SK-N-SH (cell line): ENCODE results near the gene EZR. TPM values are rescaled to one million over a fixed set of nuclear protein-coding genes. Genes with fewer than 3 reads are reported as not detected.

ENCODE experiments used
- CTCF ChIA-PET: fragments of 300-600, 350-600 bp; formaldehyde crosslinking; extraction: SDS; loops from one replicate; lab custom pipeline; 2021; lab: Yijun Ruan, JAX
- POLR2A ChIA-PET: fragments of 350-600 bp; sonication (Branson Sonifier 250); formaldehyde crosslinking; extraction: SDS; loops from one replicate; lab custom pipeline; 2020; ENCODE audit warnings: antibody characterized with exemption, inconsistent platforms; lab: Yijun Ruan, JAX
- DNase-seq: peaks from one replicate; pipeline ENCODE4 v3.0.0; 2012
- H2AFZ ChIP-seq: fragments of 200-600 bp; sonication (generic); 2 replicates; pipeline ENCODE4 v1.8.1; 2016; ENCODE audit warnings: antibody characterized with exemption, mild to moderate bottlenecking, low read depth
- H3F3A ChIP-seq: fragments of 200-600 bp; sonication (generic); replicated peaks from 2 replicates; pipeline ENCODE3; 2016; ENCODE audit warnings: antibody characterized with exemption, mild to moderate bottlenecking; ENCODE audit not compliant: insufficient read depth
- H3K27ac ChIP-seq, 2 experiments: fragments of 200-500 bp in 1 of 2; fragments of 200-600 bp in 1 of 2; sonication (Bioruptor generic) in 1 of 2; sonication (generic), shearing (Covaris generic) in 1 of 2; 2 replicates each; pipeline versions ENCODE4 v1.5.1 to v1.6.1; 2014 to 2016; ENCODE audit warnings: low read depth in 2 of 2, inconsistent platforms in 1 of 2, low read length in 1 of 2, mild to moderate bottlenecking in 1 of 2, mixed read lengths in 1 of 2
- H3K27me3 ChIP-seq: fragments of 200-600 bp; sonication (generic), shearing (Covaris generic); 2 replicates; pipeline ENCODE4 v1.6.1; 2016; ENCODE audit warnings: mixed run types; ENCODE audit not compliant: insufficient read depth
- H3K36me3 ChIP-seq, 2 experiments: fragments of 200-500 bp in 1 of 2; fragments of 200-600 bp in 1 of 2; sonication (Bioruptor generic) in 1 of 2; sonication (generic) in 1 of 2; replicated peaks in 1 of 2; 2 replicates each; pipeline versions ENCODE3 to v1.5.1; 2014 to 2016; ENCODE audit warnings: low read length in 1 of 2, mild to moderate bottlenecking in 1 of 2; ENCODE audit not compliant: insufficient read depth in 2 of 2, control insufficient read depth in 1 of 2
- H3K4me1 ChIP-seq, 2 experiments: fragments of 200-500 bp in 1 of 2; fragments of 200-600 bp in 1 of 2; sonication (Bioruptor generic) in 1 of 2; sonication (generic), shearing (Covaris generic) in 1 of 2; 2 replicates each; pipeline versions ENCODE4 v1.5.1 to v1.6.1; 2014 to 2016; ENCODE audit warnings: low read depth in 1 of 2, low read length in 1 of 2, mixed run types in 1 of 2; ENCODE audit not compliant: insufficient read depth in 2 of 2, control insufficient read depth in 1 of 2
- H3K4me2 ChIP-seq: fragments of 200-600 bp; sonication (generic), shearing (Covaris generic); 2 replicates; pipeline ENCODE4 v1.6.1; 2017; ENCODE audit warnings: mixed run types
- H3K4me3 ChIP-seq, 2 experiments: fragments of 200-500 bp in 1 of 2; fragments of 200-600 bp in 1 of 2; sonication (Bioruptor generic) in 1 of 2; sonication (generic), shearing (Covaris generic) in 1 of 2; 2 replicates each; pipeline versions ENCODE4 v1.5.1 to v1.8.1; 2014 to 2016; ENCODE audit warnings: low read depth in 2 of 2, inconsistent platforms in 1 of 2, low read length in 1 of 2, mild to moderate bottlenecking in 1 of 2, mixed read lengths in 1 of 2, moderate library complexity in 1 of 2
- H3K79me2 ChIP-seq: fragments of 200-600 bp; sonication (generic); 2 replicates; pipeline ENCODE4 v1.8.1; 2017; ENCODE audit warnings: mild to moderate bottlenecking; ENCODE audit not compliant: insufficient read depth
- H3K9ac ChIP-seq: fragments of 200-600 bp; sonication (generic); 2 replicates; pipeline ENCODE4 v1.6.1; 2017; ENCODE audit warnings: mixed run types
- H3K9me2 ChIP-seq: fragments of 200-600 bp; sonication (generic); 2 replicates; pipeline ENCODE4 v1.6.1; 2017; ENCODE audit warnings: mixed run types
- H3K9me3 ChIP-seq: fragments of 200-600 bp; sonication (generic); 2 replicates; pipeline ENCODE4 v1.6.1; 2017; ENCODE audit warnings: mixed run types, mild to moderate bottlenecking, moderate library complexity
- H4K20me1 ChIP-seq: fragments of 200-600 bp; sonication (generic); 2 replicates; pipeline ENCODE4 v1.6.1; 2017; ENCODE audit warnings: mild to moderate bottlenecking, mixed run types; ENCODE audit not compliant: insufficient read depth
- CHD2 ChIP-seq: fragments of 150-350 bp; IDR thresholded peaks from 2 replicates; pipeline ENCODE4 v1.6.1; 2018; ENCODE audit warnings: low read length; ENCODE audit not compliant: partially characterized antibody
- CTCF ChIP-seq: fragments of 200-600 bp; sonication (generic); IDR thresholded peaks from 2 replicates; pipeline ENCODE4 v1.6.1; 2017; ENCODE audit warnings: antibody characterized with exemption, mild to moderate bottlenecking, moderate library complexity
- ELF1 ChIP-seq: IDR thresholded peaks from 2 replicates; pipeline ENCODE4 v1.4.0; 2012
- EP300 ChIP-seq, 2 experiments: IDR thresholded peaks; 2 replicates each; pipeline versions ENCODE4 v1.4.0 to v1.6.1; 2012; ENCODE audit warnings: borderline replicate concordance in 1 of 2, low read depth in 1 of 2, low read length in 1 of 2
- EZH2phosphoT487 ChIP-seq: fragments of 200-600 bp; sonication (generic); IDR thresholded peaks from 2 replicates; pipeline ENCODE4 v1.6.1; 2017; ENCODE audit warnings: low read depth, mixed run types, mild to moderate bottlenecking, antibody characterized with exemption, moderate library complexity, borderline replicate concordance
- FOSL2 ChIP-seq: IDR thresholded peaks from 2 replicates; pipeline ENCODE4 v1.4.0; 2012; ENCODE audit warnings: low read depth, mild to moderate bottlenecking, moderate library complexity, borderline replicate concordance
- GATA2 ChIP-seq: sonication (generic); formaldehyde crosslinking; IDR thresholded peaks from 2 replicates; pipeline ENCODE4 v1.5.0; 2020; ENCODE audit warnings: mild to moderate bottlenecking, missing genetic modification reagents
- MAX ChIP-seq: IDR thresholded peaks from 2 replicates; pipeline ENCODE4 v1.4.0; 2012; ENCODE audit warnings: low read depth
- MEF2A ChIP-seq: IDR thresholded peaks from 2 replicates; pipeline ENCODE4 v1.4.0; 2012; ENCODE audit warnings: low read depth, borderline replicate concordance
- NFIC ChIP-seq: IDR thresholded peaks from 2 replicates; pipeline ENCODE4 v1.4.0; 2012; ENCODE audit warnings: borderline replicate concordance
- NRF1 ChIP-seq: IDR thresholded peaks from 2 replicates; pipeline ENCODE4 v1.6.1; 2012; ENCODE audit warnings: low read depth, mild to moderate bottlenecking, low read length
- POLR2AphosphoS5 ChIP-seq: IDR thresholded peaks from 2 replicates; pipeline ENCODE4 v1.6.1; 2012; ENCODE audit warnings: low read depth, low read length
- RAD21 ChIP-seq: IDR thresholded peaks from 2 replicates; pipeline ENCODE4 v1.6.1; 2012; ENCODE audit warnings: mild to moderate bottlenecking, low read length
- RCOR1 ChIP-seq: fragments of 150-350 bp; IDR thresholded peaks from 2 replicates; pipeline ENCODE4 v1.6.1; 2017; ENCODE audit warnings: antibody characterized with exemption, low read length
- REST ChIP-seq: IDR thresholded peaks from 2 replicates; pipeline ENCODE4 v1.6.1; 2012; ENCODE audit warnings: mild to moderate bottlenecking, low read depth, low read length, moderate library complexity
- RFX5 ChIP-seq: IDR thresholded peaks from 2 replicates; pipeline ENCODE4 v1.6.1; 2012; ENCODE audit warnings: mild to moderate bottlenecking, improper control_type of control experiment, low read length
- RXRA ChIP-seq: IDR thresholded peaks from 2 replicates; pipeline ENCODE4 v1.4.0; 2012; ENCODE audit warnings: low read depth, mild to moderate bottlenecking, borderline replicate concordance
- TAF1 ChIP-seq: IDR thresholded peaks from 2 replicates; pipeline ENCODE4 v1.6.1; 2012; ENCODE audit warnings: low read depth, mild to moderate bottlenecking, low read length, moderate library complexity, borderline replicate concordance
- TCF12 ChIP-seq: IDR thresholded peaks from 2 replicates; pipeline ENCODE4 v1.4.0; 2012
- USF1 ChIP-seq: IDR thresholded peaks from 2 replicates; pipeline ENCODE4 v1.4.0; 2012; ENCODE audit warnings: low read depth, borderline replicate concordance
- WGBS: methylation state at CpG from one replicate; pipeline ENCODE4 v1.1.6; 2017; ENCODE audit warnings: low lambda C conversion rate; 5-methylcytosine and 5-hydroxymethylcytosine counted together
- polyA plus RNA-seq, 3 experiments: library from polyadenylated mRNA; depleted of rRNA; stranded (reverse); fragments of >200 nt; gene quantifications; 2 replicates each; pipeline ENCODE4 v1.2.3, GENCODE V29; 2012

Gene EZR
- polyA plus RNA-seq, 1 of the 3 experiments (the other 2 are of a cell fraction), result 92.0 TPM

GRCh38 chr6:158758941-158759479, 60.2 kb downstream of the EZR start:
- TF ChIP-seq CHD2 (no peak), RFX5 (no peak), TAF1 (no peak), POLR2AphosphoS5 (no peak), RAD21 (no peak), NRF1 (no peak), RCOR1 (no peak), USF1 (no peak)
- WGBS, result 82% methylated on average over 14 of the region's 18 CpGs
- no peak for DNase-seq
- Histone ChIP-seq H3K79me2 (no peaks in the 10 kb centered on the region), H3K36me3 (no peaks in the 10 kb centered on the region), H3K4me2 (no peak overlapping the region), H3F3A (no peaks in the 10 kb centered on the region), H3K27me3 (no peaks in the 10 kb centered on the region), H3K4me3 (no peak overlapping the region), H4K20me1 (no peaks in the 10 kb centered on the region), H3K9me2 (no peaks in the 10 kb centered on the region), H3K9ac (no peak overlapping the region), H3K4me1 (peaks cover 0 to 59% of the 10 kb centered on the region in 2 experiments; a peak in 1 of 4 replicates), H3K9me3 (no peaks in the 10 kb centered on the region), H3K27ac (peak overlapping the region in 1 of 2 experiments; percentile 39; a peak in 2 of 4 replicates), H2AFZ (no peak overlapping the region)
- ChIA-PET POLR2A (no interaction called here), CTCF (interaction anchor here (0.8 to 2.6 kb wide), 4 partner anchors 11 to 68 kb away, joined by 3 to 8 read pairs (median 4); no protein-coding TSS in a partner anchor)

- no peaks in the 10 kb centered on the region for H4K20me1 ChIP-seq
- peaks cover 0 to 61% of the 10 kb centered on the region in 2 experiments; a peak in 1 of 4 replicates for H3K4me1 ChIP-seq
- no peaks in the 10 kb centered on the region for H3F3A ChIP-seq
- H3K4me2 ChIP-seq, result no peak overlapping the region
- H3K9ac ChIP-seq, result no peak overlapping the region
- peak; percentile 89 for DNase-seq
- no peak for TF ChIP-seq EZH2phosphoT487
- no peak for TF ChIP-seq RAD21
- no peak for TF ChIP-seq MAX
- TF ChIP-seq ELF1, result no peak
- TF ChIP-seq RCOR1, result no peak
- peak; percentile 83 for TF ChIP-seq GATA2 (CRISPR knock-in tag)
- no peak for TF ChIP-seq NFIC
- no peak for TF ChIP-seq CTCF
- TF ChIP-seq REST, result no peak
- TF ChIP-seq RXRA, result no peak
- TF ChIP-seq TCF12, result peak; percentile 81
- TF ChIP-seq CHD2, result peak; percentile 56
- no peak for TF ChIP-seq FOSL2
- no peak for TF ChIP-seq MEF2A
- peak in 1 of 2 experiments; percentile 67; a peak in 1 of 4 replicates for TF ChIP-seq EP300 (IDR thresholded peaks at IDR 0.05; ENCODE audit: borderline replicate concordance in 1 of 2, low read depth in 1 of 2, low read length in 1 of 2)
- POLR2A ChIA-PET, result no interaction called here
- no peaks in the 10 kb centered on the region for H3K9me2 ChIP-seq
- CTCF ChIA-PET, result interaction anchor here (0.7 to 2.6 kb wide), 5 partner anchors 9 to 67 kb away, joined by 3 to 8 read pairs (median 3); no protein-coding TSS in a partner anchor
- H3K36me3 ChIP-seq, result no peaks in the 10 kb centered on the region
- 21% methylated on average over 8 of the region's 9 CpGs for WGBS
- peak overlapping the region in 1 of 2 experiments; percentile 39; a peak in 2 of 4 replicates for H3K27ac ChIP-seq
- H2AFZ ChIP-seq, result no peak overlapping the region
- no peak overlapping the region for H3K4me3 ChIP-seq
- H3K79me2 ChIP-seq, result no peaks in the 10 kb centered on the region
- H3K27me3 ChIP-seq, result no peaks in the 10 kb centered on the region
- H3K9me3 ChIP-seq, result no peaks in the 10 kb centered on the region
Observed at GRCh38 chr6:158758451-158758860, 60.7 kb downstream of the EZR start.
